Endodermal cell (in vitro differentiated cells): ENCODE results near the gene POLR3E. TPM values are rescaled to one million over a fixed set of nuclear protein-coding genes. Genes with fewer than 3 reads are reported as not detected.

ENCODE experiments used
- DNase-seq: peaks from one replicate; pipeline ENCODE4 v3.0.0-alpha.2; 2017
- H3K27ac ChIP-seq: 2 replicates; pipeline ENCODE4 v1.5.1; 2013; ENCODE audit warnings: mild to moderate bottlenecking, low read depth, low read length, moderate library complexity
- H3K27me3 ChIP-seq: 2 replicates; pipeline ENCODE4 v1.6.1; 2013; ENCODE audit warnings: mild to moderate bottlenecking, low read length, moderate library complexity; ENCODE audit not compliant: insufficient read depth, control insufficient read depth, poor library complexity, severe bottlenecking
- H3K36me3 ChIP-seq: 2 replicates; pipeline ENCODE4 v1.7.0; 2013; ENCODE audit warnings: mild to moderate bottlenecking, low read length, moderate library complexity; ENCODE audit not compliant: control insufficient read depth, insufficient read depth
- H3K4me1 ChIP-seq: one replicate; pipeline ENCODE4 v1.7.0; 2013; ENCODE audit warnings: low read length; ENCODE audit not compliant: control insufficient read depth, insufficient read depth
- H3K4me3 ChIP-seq: 2 replicates; pipeline ENCODE4 v1.5.1; 2013; ENCODE audit warnings: mild to moderate bottlenecking, low read length, moderate library complexity
- H3K9ac ChIP-seq: 2 replicates; pipeline ENCODE4 v1.6.1; 2013; ENCODE audit warnings: mild to moderate bottlenecking, low read length, moderate library complexity; ENCODE audit not compliant: poor library complexity, severe bottlenecking; ENCODE audit errors: extremely low read depth
- H3K9me3 ChIP-seq: 2 replicates; pipeline ENCODE4 v1.6.1; 2013; ENCODE audit warnings: mild to moderate bottlenecking, low read length, moderate library complexity; ENCODE audit not compliant: control insufficient read depth
- H3K27ac Mint-ChIP-seq: 2 replicates; pipeline ENCODE4 v1.8.0; 2020; ENCODE audit warnings: mixed read lengths
- H3K27me3 Mint-ChIP-seq: 2 replicates; pipeline ENCODE4 v1.8.0; 2021; ENCODE audit warnings: mild to moderate bottlenecking, mixed read lengths; ENCODE audit not compliant: insufficient read depth
- H3K36me3 Mint-ChIP-seq: 2 replicates; pipeline ENCODE4 v1.8.0; 2020; ENCODE audit warnings: low read depth, mixed read lengths
- H3K4me1 Mint-ChIP-seq: 2 replicates; pipeline ENCODE4 v1.8.0; 2020; ENCODE audit warnings: mixed read lengths
- H3K4me3 Mint-ChIP-seq: 2 replicates; pipeline ENCODE4 v1.8.0; 2020; ENCODE audit warnings: mild to moderate bottlenecking, moderate library complexity, mixed read lengths
- H3K9me3 Mint-ChIP-seq: 2 replicates; pipeline ENCODE4 v1.8.0; 2020; ENCODE audit warnings: mild to moderate bottlenecking, mixed read lengths
- CTCF ChIP-seq: fragments of 200-600 bp; sonication (generic); conservative IDR thresholded peaks from 2 replicates; pipeline ENCODE4 v1.5.0; 2021; ENCODE audit warnings: antibody characterized with exemption, mild to moderate bottlenecking
- WGBS, 2 experiments: methylation state at CpG; one replicate each; pipeline versions ENCODE4 v1.1.5 to v1.1.7; 2013; ENCODE audit warnings: missing lambda C conversion rate in 2 of 2, mixed read lengths in 1 of 2; ENCODE audit not compliant: insufficient coverage in 1 of 2, insufficient read length in 1 of 2; 5-methylcytosine and 5-hydroxymethylcytosine counted together
- total RNA-seq, 2 donors: library from RNA; stranded (reverse); fragmentation: NEBNext Ultra II Directional in 1 of 2; extraction: Animal tissue kit (Norgen Biotek cat#: 25700) in 1 of 2; gene quantifications; 2 replicates in 1 of 2; 3 replicates in 1 of 2; pipeline ENCODE4 v1.2.1, GENCODE V29; 2021

The POLR3E gene
- total RNA-seq, 2 donors from 2014 or later: 73.1 to 73.6 TPM

- TF ChIP-seq CTCF: no peak
- peaks cover 9% of the 10 kb centered on the region for H3K4me1 Mint-ChIP-seq
- H3K27me3 Mint-ChIP-seq: no peaks in the 10 kb centered on the region
- peaks cover 40% of the 10 kb centered on the region for H3K36me3 ChIP-seq
- peaks cover 39% of the 10 kb centered on the region for H3K36me3 Mint-ChIP-seq
- no peak overlapping the region for H3K9ac ChIP-seq
- peaks cover 38% of the 10 kb centered on the region for H3K9me3 ChIP-seq
- H3K27ac Mint-ChIP-seq: no peak overlapping the region
- peaks cover 2% of the 10 kb centered on the region for H3K4me1 ChIP-seq
- H3K9me3 Mint-ChIP-seq: peaks cover 40% of the 10 kb centered on the region
- 93% methylated on average over 2 of the region's 2 CpGs; no CpG with 5 or more reads in 1 of the 2 experiments for WGBS, 2 experiments
- H3K4me3 ChIP-seq: no peak overlapping the region
- H3K4me3 Mint-ChIP-seq: no peak overlapping the region
- H3K27ac ChIP-seq: no peak overlapping the region
- no peak for DNase-seq
- H3K27me3 ChIP-seq: no peaks in the 10 kb centered on the region
Measured at GRCh38 chr16:22342082-22342481, 44.9 kb downstream of the POLR3E start.

- peaks cover 15% of the 10 kb centered on the region for H3K4me1 Mint-ChIP-seq
- no peaks in the 10 kb centered on the region for H3K27me3 Mint-ChIP-seq
- no peak overlapping the region for H3K9ac ChIP-seq
- H3K9me3 Mint-ChIP-seq: peaks cover 4% of the 10 kb centered on the region
- peaks cover 6% of the 10 kb centered on the region for H3K4me1 ChIP-seq
- DNase-seq: no peak
- H3K27me3 ChIP-seq: no peaks in the 10 kb centered on the region
- H3K9me3 ChIP-seq: peaks cover 14% of the 10 kb centered on the region
- H3K36me3 Mint-ChIP-seq: peaks cover 49% of the 10 kb centered on the region
- H3K4me3 Mint-ChIP-seq: no peak overlapping the region
- H3K27ac Mint-ChIP-seq: peak overlapping the region; percentile 11
- WGBS, 2 experiments: 89 to 91% methylated on average over 9 of the region's 9 CpGs
- no peak overlapping the region for H3K27ac ChIP-seq
- no peak for TF ChIP-seq CTCF
- peaks cover 65% of the 10 kb centered on the region for H3K36me3 ChIP-seq
- H3K4me3 ChIP-seq: no peak overlapping the region
Measured at GRCh38 chr16:22346483-22346882, 49.3 kb downstream of the POLR3E start.

GRCh38 chr16:22347100-22347820 lies 50.1 kb downstream of the POLR3E start:
- H3K9me3 ChIP-seq: peaks cover 7% of the 10 kb centered on the region
- H3K36me3 ChIP-seq: peaks cover 73% of the 10 kb centered on the region
- no peaks in the 10 kb centered on the region for H3K27me3 ChIP-seq
- peaks cover 6% of the 10 kb centered on the region for H3K4me1 ChIP-seq
- H3K36me3 Mint-ChIP-seq: peaks cover 54% of the 10 kb centered on the region
- no peak overlapping the region for H3K4me3 ChIP-seq
- H3K27ac Mint-ChIP-seq: no peak overlapping the region
- no peak overlapping the region for H3K4me3 Mint-ChIP-seq
- H3K27me3 Mint-ChIP-seq: no peaks in the 10 kb centered on the region
- DNase-seq: no peak
- peaks cover 7% of the 10 kb centered on the region for H3K9me3 Mint-ChIP-seq
- H3K9ac ChIP-seq: no peak overlapping the region
- 93 to 99% methylated on average over 15 to 20 of the region's 20 CpGs for WGBS, 2 experiments
- H3K4me1 Mint-ChIP-seq: peaks cover 15% of the 10 kb centered on the region
- TF ChIP-seq CTCF: no peak
- no peak overlapping the region for H3K27ac ChIP-seq
